OCI-LY3 (cell line): ENCODE data around the gene TBRG4.

Experiments
- H2AFZ ChIP-seq: fragments of 200-600, 300-600 bp; shearing (Covaris generic); 2 replicates; pipeline ENCODE4 v1.6.0; 2014; ENCODE audit warnings: antibody characterized with exemption, low read depth, low read length
- H3K27ac ChIP-seq: fragments of 200-600, 300-600 bp; sonication (generic); 2 replicates; pipeline ENCODE4 v1.5.1; 2014; ENCODE audit warnings: mild to moderate bottlenecking, low read length, moderate library complexity, mixed read lengths
- H3K27me3 ChIP-seq: fragments of 200-600, 300-600 bp; sonication (generic); 2 replicates; pipeline ENCODE4 v1.6.1; 2014; ENCODE audit warnings: low read depth, low read length, mixed read lengths
- H3K36me3 ChIP-seq: fragments of 200-600, 300-600 bp; sonication (generic); replicated peaks from 2 replicates; pipeline ENCODE3; 2014; ENCODE audit warnings: low read depth, low read length, mixed read lengths
- H3K4me1 ChIP-seq: fragments of 300-600, 200-600 bp; sonication (generic); 2 replicates; pipeline ENCODE4 v1.6.1; 2014; ENCODE audit warnings: low read length, mixed read lengths
- H3K4me2 ChIP-seq: fragments of 200-600, 300-600 bp; sonication (generic); 2 replicates; pipeline ENCODE4 v1.6.1; 2014; ENCODE audit warnings: low read length, mixed read lengths
- H3K4me3 ChIP-seq: fragments of 300-600, 200-600 bp; sonication (generic); 2 replicates; pipeline ENCODE4 v1.5.1; 2014; ENCODE audit warnings: antibody characterized with exemption, mild to moderate bottlenecking, low read length, moderate library complexity
- H3K79me2 ChIP-seq: fragments of 300-600, 200-600 bp; shearing (Covaris generic); 2 replicates; pipeline ENCODE4 v1.6.1; 2014; ENCODE audit warnings: mild to moderate bottlenecking, low read length, mixed read lengths
- H3K9ac ChIP-seq: fragments of 300-600, 200-600 bp; shearing (Covaris generic); 2 replicates; pipeline ENCODE4 v1.6.0; 2014; ENCODE audit warnings: mild to moderate bottlenecking, low read length, moderate library complexity
- H3K9me3 ChIP-seq: fragments of 200-600, 300-600 bp; shearing (Covaris generic); 2 replicates; pipeline ENCODE4 v1.6.1; 2014; ENCODE audit warnings: low read length, mixed read lengths; ENCODE audit not compliant: insufficient read depth
- H4K20me1 ChIP-seq: fragments of 200-600, 300-600 bp; sonication (generic); 2 replicates; pipeline ENCODE4 v1.6.1; 2016; ENCODE audit warnings: low read length, mixed read lengths; ENCODE audit not compliant: insufficient read depth
- CTCF ChIP-seq: fragments of 200-600, 300-600 bp; sonication (generic); IDR thresholded peaks from 2 replicates; pipeline ENCODE4 v1.5.1; 2014; ENCODE audit warnings: antibody characterized with exemption, low read length, low read depth
- EZH2phosphoT487 ChIP-seq: fragments of 200-600 bp; shearing (Covaris generic); IDR thresholded peaks from 2 replicates; pipeline ENCODE4 v1.6.1; 2018; ENCODE audit warnings: antibody characterized with exemption, mixed run types, low read depth

Gene TBRG4

GRCh38 chr7:45080958-45081669 lies 30.4 kb downstream of the TBRG4 start:
- Histone ChIP-seq H3K36me3 (no peaks in the 10 kb centered on the region), H2AFZ (no peak overlapping the region), H3K4me3 (no peak overlapping the region), H4K20me1 (no peaks in the 10 kb centered on the region), H3K27me3 (no peaks in the 10 kb centered on the region), H3K4me2 (no peak overlapping the region), H3K4me1 (no peaks in the 10 kb centered on the region), H3K9ac (no peak overlapping the region), H3K79me2 (no peaks in the 10 kb centered on the region), H3K9me3 (no peaks in the 10 kb centered on the region), H3K27ac (no peak overlapping the region)
- TF ChIP-seq EZH2phosphoT487 (no peak), CTCF (no peak)

GRCh38 chr7:45080265-45080957 lies 31.1 kb downstream of the TBRG4 start:
- Histone ChIP-seq H3K4me3 (no peak overlapping the region), H3K27ac (no peak overlapping the region), H3K36me3 (no peaks in the 10 kb centered on the region), H3K9me3 (no peaks in the 10 kb centered on the region), H3K4me2 (no peak overlapping the region), H3K9ac (no peak overlapping the region), H2AFZ (no peak overlapping the region), H4K20me1 (no peaks in the 10 kb centered on the region), H3K79me2 (no peaks in the 10 kb centered on the region), H3K4me1 (no peaks in the 10 kb centered on the region), H3K27me3 (no peaks in the 10 kb centered on the region)
- TF ChIP-seq EZH2phosphoT487 (no peak), CTCF (no peak)

GRCh38 chr7:45078125-45078681 lies 33.3 kb downstream of the TBRG4 start:
- Histone ChIP-seq H3K9ac (no peak overlapping the region), H4K20me1 (no peaks in the 10 kb centered on the region), H3K79me2 (no peaks in the 10 kb centered on the region), H3K4me3 (no peak overlapping the region), H3K4me2 (no peak overlapping the region), H3K9me3 (no peaks in the 10 kb centered on the region), H3K27ac (no peak overlapping the region), H3K36me3 (peaks cover 3% of the 10 kb centered on the region), H2AFZ (no peak overlapping the region), H3K4me1 (no peaks in the 10 kb centered on the region), H3K27me3 (no peaks in the 10 kb centered on the region)
- no peak for TF ChIP-seq EZH2phosphoT487

GRCh38 chr7:45077579-45077978 lies 33.9 kb downstream of the TBRG4 start:
- no peak overlapping the region for H2AFZ ChIP-seq
- no peak overlapping the region for H3K27ac ChIP-seq
- H3K9ac ChIP-seq: no peak overlapping the region
- H3K36me3 ChIP-seq: peaks cover 3% of the 10 kb centered on the region
- no peaks in the 10 kb centered on the region for H3K79me2 ChIP-seq
- H3K4me2 ChIP-seq: no peak overlapping the region
- TF ChIP-seq EZH2phosphoT487: no peak
- TF ChIP-seq CTCF: no peak
- H3K9me3 ChIP-seq: no peaks in the 10 kb centered on the region
- H3K27me3 ChIP-seq: no peaks in the 10 kb centered on the region
- no peaks in the 10 kb centered on the region for H4K20me1 ChIP-seq
- no peak overlapping the region for H3K4me3 ChIP-seq
- H3K4me1 ChIP-seq: no peaks in the 10 kb centered on the region
